OCI-LY3 (cell line): ENCODE measurements around the gene SDC1.

ENCODE experiments used
- CTCF ChIP-seq: fragments of 200-600, 300-600 bp; sonication (generic); IDR thresholded peaks from 2 replicates; pipeline ENCODE4 v1.5.1; 2014; ENCODE audit warnings: antibody characterized with exemption, low read length, low read depth
- EZH2phosphoT487 ChIP-seq: fragments of 200-600 bp; shearing (Covaris generic); IDR thresholded peaks from 2 replicates; pipeline ENCODE4 v1.6.1; 2018; ENCODE audit warnings: antibody characterized with exemption, mixed run types, low read depth

DNA sequence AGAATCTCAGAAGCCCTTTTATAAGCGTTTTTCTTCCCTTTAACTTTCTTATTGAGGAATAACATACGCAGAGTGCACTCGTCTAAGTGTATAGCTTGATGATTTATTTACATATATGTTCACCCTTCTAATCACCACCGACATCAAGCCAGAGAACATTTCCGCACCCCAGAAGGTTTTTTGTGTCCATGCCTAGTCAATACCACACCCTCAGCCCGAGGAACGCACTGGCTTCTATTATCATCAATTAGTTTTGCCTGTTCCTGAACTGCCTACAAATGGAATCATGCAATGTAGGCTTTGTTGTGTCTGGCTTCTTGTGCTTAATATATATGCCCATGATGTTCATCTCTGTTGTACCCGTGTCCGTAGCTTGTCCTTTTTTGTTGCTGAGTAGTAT lies 27.7 kb downstream of the SDC1 start:
- TF ChIP-seq CTCF (no peak), EZH2phosphoT487 (no peak)
